AG04450 (cell line): Measurements from ENCODE around the gene MAGI3. TPM values are rescaled to one million over a fixed set of nuclear protein-coding genes. Genes with fewer than 3 reads are reported as not detected.
"Not testable (repeated sequence)": the region's sequence is repeated elsewhere in the genome, so short reads cannot be mapped to it uniquely, and the experiment has no call there.

Source experiments
- CTCF ChIA-PET: fragments of 300-600, 350-600 bp; formaldehyde crosslinking; extraction: SDS; loops from one replicate; lab custom pipeline; 2022; ENCODE audit warnings: antibody characterized with exemption, inconsistent platforms; lab: Charles Lee
- POLR2A ChIA-PET: fragments of 350-600 bp; formaldehyde crosslinking; extraction: SDS; loops from one replicate; lab custom pipeline; 2021; ENCODE audit warnings: antibody characterized with exemption, inconsistent platforms; lab: Yijun Ruan, JAX
- DNase-seq: peaks from one replicate; pipeline ENCODE4 v3.0.0-alpha.2; 2011; ENCODE audit warnings: low read depth, low spot score
- H3K27ac ChIP-seq: one replicate; pipeline ENCODE4 v1.5.1; 2012; ENCODE audit warnings: low read depth, low read length, control low read depth
- H3K27me3 ChIP-seq: one replicate; pipeline ENCODE4 v1.6.0; 2012; ENCODE audit warnings: low read length; ENCODE audit not compliant: control insufficient read depth, insufficient read depth
- H3K4me3 ChIP-seq: 2 replicates; pipeline ENCODE4 v1.5.1; 2011; ENCODE audit warnings: mild to moderate bottlenecking, low read depth, low read length, control low read depth
- H3K9me3 ChIP-seq: 2 replicates; pipeline ENCODE4 v1.5.1; 2012; ENCODE audit warnings: low read length; ENCODE audit not compliant: control insufficient read depth, insufficient read depth
- polyA plus RNA-seq: library from polyadenylated mRNA; depleted of rRNA; stranded (reverse); fragments of >200 nt; gene quantifications from 2 replicates; pipeline ENCODE4 v1.2.3, GENCODE V29; 2011
- TF ChIP-seq, protein P1 (sequence below): IDR thresholded peaks from 2 replicates; pipeline ENCODE4 v1.5.1; 2011; ENCODE audit warnings: low read depth, low read length, control low read depth, inconsistent platforms

Gene MAGI3
- polyA plus RNA-seq, 1 experiment = 5.8 TPM

DNA sequence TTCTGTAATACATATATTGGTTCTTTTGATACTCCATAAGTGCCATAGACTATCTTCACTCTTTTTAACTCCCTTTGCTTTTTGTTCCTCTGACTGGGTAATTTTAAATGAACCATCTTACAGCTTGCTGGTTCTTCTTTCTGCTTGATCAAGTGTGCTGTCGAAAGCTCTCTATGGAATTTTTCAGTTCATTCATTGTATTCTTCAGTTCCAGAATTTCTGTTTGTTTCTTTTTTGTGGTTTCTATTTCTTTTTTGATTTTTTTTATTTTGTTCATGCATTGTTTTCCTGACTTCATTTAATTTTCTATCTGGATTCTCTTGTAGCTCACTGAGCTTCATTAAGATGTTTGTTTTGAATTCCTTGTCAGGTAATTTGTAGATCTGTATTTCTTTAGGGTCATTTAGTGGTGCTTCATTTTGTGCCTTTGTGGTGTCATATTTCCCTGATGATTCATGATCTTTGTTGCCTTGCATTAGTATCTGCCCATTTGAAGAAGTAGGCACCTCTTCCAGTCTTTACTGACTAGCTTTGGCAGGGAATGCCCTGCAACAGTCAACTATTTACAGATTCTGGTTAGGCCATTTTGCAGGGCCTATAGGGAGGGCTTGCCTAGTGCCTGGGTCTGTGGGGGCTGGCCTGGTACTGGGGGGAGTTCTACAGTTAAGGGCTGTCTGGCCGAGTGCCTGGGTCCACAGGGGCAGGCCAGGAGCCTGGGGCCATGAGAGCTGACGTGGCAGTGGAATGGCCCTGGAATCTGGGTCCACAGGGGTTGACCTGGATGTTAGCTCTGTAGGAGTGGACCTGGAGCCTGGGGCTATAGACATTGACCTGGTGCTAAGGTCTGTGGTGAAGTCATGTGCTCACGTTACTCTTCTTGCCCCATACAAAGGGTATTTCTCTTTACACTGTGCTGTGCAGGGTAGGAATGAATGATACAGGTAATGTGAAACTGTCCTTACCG lies 89.7 kb downstream of the MAGI3 start:
- H3K9me3 ChIP-seq = peaks cover 15% of the 10 kb centered on the region
- DNase-seq = no peak
- no peak overlapping the region for H3K4me3 ChIP-seq
- H3K27ac ChIP-seq = no peak overlapping the region
- H3K27me3 ChIP-seq = no peaks in the 10 kb centered on the region
- CTCF ChIA-PET = no interaction called here
- TF ChIP-seq, protein P1, sequence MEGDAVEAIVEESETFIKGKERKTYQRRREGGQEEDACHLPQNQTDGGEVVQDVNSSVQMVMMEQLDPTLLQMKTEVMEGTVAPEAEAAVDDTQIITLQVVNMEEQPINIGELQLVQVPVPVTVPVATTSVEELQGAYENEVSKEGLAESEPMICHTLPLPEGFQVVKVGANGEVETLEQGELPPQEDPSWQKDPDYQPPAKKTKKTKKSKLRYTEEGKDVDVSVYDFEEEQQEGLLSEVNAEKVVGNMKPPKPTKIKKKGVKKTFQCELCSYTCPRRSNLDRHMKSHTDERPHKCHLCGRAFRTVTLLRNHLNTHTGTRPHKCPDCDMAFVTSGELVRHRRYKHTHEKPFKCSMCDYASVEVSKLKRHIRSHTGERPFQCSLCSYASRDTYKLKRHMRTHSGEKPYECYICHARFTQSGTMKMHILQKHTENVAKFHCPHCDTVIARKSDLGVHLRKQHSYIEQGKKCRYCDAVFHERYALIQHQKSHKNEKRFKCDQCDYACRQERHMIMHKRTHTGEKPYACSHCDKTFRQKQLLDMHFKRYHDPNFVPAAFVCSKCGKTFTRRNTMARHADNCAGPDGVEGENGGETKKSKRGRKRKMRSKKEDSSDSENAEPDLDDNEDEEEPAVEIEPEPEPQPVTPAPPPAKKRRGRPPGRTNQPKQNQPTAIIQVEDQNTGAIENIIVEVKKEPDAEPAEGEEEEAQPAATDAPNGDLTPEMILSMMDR = no peak
- POLR2A ChIA-PET = interaction anchor here (0.7 kb wide), 1 partner anchor 56 kb away, joined by 3 read pairs; no protein-coding TSS in a partner anchor

DNA sequence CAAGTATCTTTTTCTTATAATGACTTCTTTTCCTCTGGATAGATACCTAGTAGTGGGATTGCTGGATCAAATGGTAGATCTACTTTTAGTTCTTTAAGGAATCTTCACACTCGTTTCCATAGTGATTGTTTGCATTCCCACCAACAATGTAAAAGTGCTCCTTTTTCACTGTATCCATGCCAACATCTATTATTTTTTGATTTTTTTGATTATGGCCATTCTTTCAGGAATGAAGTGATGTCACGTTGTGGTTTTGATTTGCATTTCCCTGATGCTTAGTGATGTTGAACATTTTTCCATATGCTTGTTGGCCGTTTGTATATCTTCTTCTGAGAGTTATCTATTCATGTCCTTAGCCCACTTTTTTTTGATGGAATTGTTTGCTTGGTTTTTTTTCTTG lies 94.8 kb downstream of the MAGI3 start:
- H3K27ac ChIP-seq, H3K4me3 ChIP-seq, DNase-seq, POLR2A ChIA-PET, CTCF ChIA-PET, H3K27me3 ChIP-seq, H3K9me3 ChIP-seq: not testable (repeated sequence)

DNA sequence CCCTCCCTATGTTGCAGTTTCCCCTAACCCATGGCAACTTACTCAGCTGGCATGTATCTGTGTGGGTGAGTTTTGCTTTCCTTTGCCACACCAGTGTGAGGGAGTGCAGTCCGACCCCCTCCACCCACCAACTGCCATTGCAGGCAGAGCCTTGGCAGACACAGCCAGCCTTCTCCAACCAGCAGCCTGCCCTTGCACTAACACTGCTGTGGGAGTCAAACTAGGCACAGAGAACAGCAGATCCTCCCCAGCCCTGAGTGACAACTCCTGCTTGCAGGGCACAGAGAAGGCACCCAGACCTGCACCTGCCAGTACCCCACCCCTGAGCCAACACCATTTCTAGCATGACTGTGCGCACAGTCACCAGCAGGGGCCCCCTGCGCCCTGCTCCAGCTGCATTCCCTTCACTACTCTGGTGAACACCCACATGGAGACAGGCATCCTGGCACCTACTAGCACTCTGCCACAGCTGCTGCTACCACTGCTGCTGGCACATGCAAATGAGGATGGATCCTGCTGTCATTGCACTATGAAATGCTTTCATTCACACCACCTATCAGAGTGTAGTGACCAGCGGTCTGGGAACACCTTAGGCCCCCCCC lies 98.4 kb downstream of the MAGI3 start:
- H3K27me3 ChIP-seq = no peaks in the 10 kb centered on the region
- H3K27ac ChIP-seq = no peak overlapping the region
- CTCF ChIA-PET = no interaction called here
- TF ChIP-seq, protein P1 = no peak
- no peak for DNase-seq
- no peak overlapping the region for H3K4me3 ChIP-seq
- peaks cover 7% of the 10 kb centered on the region; the same call in 1 of the 2 replicates for H3K9me3 ChIP-seq
- POLR2A ChIA-PET = no interaction called here

DNA sequence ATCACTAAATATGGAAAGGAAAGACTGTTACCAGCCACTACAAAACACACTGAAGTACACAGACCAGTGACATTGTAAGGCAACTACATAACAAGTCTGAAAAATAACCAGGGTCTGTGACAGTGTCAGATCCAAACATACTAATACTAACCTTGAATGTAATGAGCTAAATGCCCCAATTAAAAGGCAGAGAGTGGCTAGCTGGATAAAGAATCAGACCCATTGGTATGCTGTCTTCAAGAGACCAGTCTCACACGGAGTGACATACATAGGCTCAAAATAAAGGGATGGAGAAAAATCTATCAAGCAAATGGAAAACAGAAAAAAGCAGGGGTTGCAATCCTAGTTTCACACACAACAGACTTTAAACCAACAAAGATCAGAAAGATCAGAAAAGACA lies 100.1 kb downstream of the MAGI3 start:
- Histone ChIP-seq H3K9me3 (peaks cover 7% of the 10 kb centered on the region; the same call in 1 of the 2 replicates), H3K27ac (no peak overlapping the region), H3K4me3 (no peak overlapping the region), H3K27me3 (no peaks in the 10 kb centered on the region)
- POLR2A ChIA-PET = no interaction called here
- TF ChIP-seq, protein P1 = no peak
- CTCF ChIA-PET = interaction anchor here (0.6 kb wide), 1 partner anchor 15 kb away, joined by 3 read pairs; no protein-coding TSS in a partner anchor
- DNase-seq = no peak

DNA sequence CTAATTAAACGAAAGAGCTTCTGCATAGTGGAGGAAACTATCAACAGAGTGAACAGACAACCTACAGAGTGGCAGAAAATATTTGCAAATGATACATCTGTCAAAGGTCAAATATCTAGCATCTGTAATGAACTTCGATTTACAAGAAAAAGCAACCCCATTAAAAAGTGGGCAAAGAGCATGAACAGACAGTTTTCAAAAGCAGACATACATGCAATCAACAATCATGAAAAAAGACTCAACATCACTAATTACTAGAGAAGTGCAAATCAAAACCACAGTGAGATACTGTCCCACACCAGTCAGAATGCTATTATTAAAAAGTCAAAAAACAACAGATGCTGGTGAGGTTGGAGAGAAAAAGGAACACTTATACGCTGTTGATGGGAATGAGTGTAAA lies 103.2 kb downstream of the MAGI3 start:
- TF ChIP-seq, protein P1 = no peak
- POLR2A ChIA-PET = no interaction called here

More for the DNA sequence above, 103.2 kb downstream of the MAGI3 start:
- Histone ChIP-seq H3K9me3 (peaks cover 5% of the 10 kb centered on the region; the same call in 1 of the 2 replicates), H3K27me3 (no peaks in the 10 kb centered on the region), H3K27ac (no peak overlapping the region), H3K4me3 (no peak overlapping the region)
- DNase-seq = no peak
- CTCF ChIA-PET = interaction anchor here (0.6 kb wide), 1 partner anchor 692 kb away, joined by 12 read pairs; no protein-coding TSS in a partner anchor
